ENCODE measurements around the gene SNRPA1.
A peak's percentile ranks its signal among the peaks of the same experiment; 100 is the strongest.

Gene SNRPA1

DNA sequence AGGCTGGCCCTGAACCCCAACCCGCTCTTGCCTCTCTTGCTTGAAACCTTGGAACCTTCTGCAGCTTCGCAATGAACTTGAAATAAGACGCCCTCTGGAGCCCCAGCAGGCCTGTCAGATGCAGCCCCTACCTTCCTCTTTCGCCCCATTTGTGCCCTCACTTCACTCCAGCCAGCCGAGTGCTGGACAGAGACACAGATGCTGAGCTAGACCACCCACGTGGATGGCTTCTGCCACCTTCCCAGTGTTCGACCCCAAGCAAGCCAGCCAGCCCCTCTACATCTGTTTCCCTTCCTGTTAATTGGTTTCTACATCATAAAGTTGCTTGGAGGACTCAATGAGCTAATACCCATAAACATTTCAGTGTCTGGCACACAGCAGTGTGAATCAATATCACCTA is 23.8 kb upstream of the SNRPA1 start:
- peak; percentile 51 for DNase-seq

DNA sequence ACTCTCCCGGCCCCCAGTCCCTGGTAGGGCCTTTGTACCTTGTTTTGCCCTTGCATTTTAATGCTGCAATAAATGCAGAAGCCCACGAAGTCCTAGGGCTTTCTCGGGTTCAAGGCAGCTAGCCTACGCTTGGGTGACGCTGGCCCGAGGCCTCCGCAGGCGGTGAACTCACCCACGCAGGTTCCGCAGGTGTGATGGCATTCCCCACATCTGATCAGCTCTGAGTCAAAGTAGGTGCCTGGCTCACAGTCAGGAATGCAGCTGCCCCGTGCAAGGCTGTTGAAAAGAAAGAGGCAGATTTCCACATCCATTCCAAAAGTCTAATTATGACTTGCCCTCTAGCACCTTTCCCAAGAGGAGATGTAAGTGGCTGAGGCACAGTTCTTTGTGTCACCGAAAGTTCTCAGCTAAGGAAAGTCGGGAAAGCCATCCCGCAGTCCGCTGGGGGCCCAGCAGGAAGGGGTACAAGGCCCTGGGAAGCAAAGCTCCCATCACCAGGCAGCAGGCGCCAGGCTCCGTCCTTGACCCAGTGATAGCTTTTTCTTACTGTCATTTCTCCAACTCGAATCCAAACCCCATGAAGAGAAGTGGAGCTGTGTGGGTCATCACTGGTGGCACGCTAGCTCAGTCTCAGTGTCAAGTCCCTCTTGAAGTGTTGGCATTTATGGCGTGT is 23.2 kb upstream of the SNRPA1 start:
- peak; percentile 56 for DNase-seq

DNA sequence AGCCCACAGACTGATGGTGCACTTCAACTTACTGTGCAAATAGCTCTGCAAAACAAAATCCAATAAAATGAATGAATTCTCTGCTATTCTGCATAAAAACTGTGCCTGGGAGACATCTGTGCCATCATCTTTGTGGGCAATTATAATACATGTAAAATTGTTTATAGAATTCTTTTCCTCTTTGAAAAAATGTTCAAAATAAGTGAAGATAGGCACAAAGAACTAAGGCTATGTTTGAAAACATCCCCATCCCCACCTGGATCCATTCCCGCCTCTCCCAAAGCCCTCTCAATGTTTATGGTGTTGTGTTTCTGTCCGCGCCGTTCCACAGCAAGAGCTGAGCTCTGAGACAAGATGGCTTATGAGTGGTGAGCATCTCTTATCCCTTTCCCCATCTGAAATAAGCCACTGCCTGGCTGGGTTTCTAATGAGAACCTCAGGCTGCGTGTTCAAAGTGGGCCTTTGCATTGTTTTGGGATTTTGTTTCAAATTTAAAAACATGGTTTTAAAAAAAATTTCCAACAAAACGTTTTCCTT is 22.4 kb upstream of the SNRPA1 start:
- DNase-seq, result no peak

DNA sequence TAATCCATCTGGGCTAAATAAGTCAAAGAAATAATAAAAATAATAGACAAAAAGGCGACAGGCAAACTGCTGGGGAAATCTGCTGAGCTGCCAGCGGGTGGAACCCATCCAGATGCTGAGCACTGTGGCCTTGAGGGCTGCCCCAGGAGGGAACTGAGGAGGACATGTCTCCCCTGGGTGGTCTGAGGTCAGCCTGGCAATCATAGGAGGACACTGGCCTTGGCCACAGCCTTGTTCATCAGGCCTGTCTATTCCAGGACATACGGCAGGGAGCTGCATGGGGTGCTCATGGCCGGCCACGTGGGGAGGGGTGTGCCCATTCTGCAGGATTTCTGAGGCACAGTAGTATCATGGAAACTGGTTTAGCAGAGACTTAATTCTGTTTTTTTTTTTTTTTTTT is 21.5 kb upstream of the SNRPA1 start:
- DNase-seq, result no peak

DNA sequence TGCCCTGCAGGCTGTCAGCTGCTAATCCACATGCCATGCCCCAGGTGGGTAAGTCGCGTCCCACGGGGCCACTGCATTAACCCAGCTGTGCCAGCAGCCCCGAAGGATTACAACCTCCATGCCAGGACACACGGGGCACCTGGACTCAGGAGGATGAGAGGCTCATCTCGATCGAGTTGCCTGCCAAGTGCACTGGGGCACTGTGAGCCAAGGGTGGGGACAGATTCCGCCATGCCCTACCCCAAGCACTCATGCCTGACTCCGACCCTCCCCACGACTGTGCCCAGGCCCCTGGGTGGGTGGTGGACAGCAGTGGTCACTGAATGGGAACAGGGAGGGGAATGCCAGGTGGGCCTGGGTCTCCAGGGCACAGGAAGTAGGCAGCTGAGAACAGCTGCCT is 20.7 kb upstream of the SNRPA1 start:
- peak; percentile 36 for DNase-seq

DNA sequence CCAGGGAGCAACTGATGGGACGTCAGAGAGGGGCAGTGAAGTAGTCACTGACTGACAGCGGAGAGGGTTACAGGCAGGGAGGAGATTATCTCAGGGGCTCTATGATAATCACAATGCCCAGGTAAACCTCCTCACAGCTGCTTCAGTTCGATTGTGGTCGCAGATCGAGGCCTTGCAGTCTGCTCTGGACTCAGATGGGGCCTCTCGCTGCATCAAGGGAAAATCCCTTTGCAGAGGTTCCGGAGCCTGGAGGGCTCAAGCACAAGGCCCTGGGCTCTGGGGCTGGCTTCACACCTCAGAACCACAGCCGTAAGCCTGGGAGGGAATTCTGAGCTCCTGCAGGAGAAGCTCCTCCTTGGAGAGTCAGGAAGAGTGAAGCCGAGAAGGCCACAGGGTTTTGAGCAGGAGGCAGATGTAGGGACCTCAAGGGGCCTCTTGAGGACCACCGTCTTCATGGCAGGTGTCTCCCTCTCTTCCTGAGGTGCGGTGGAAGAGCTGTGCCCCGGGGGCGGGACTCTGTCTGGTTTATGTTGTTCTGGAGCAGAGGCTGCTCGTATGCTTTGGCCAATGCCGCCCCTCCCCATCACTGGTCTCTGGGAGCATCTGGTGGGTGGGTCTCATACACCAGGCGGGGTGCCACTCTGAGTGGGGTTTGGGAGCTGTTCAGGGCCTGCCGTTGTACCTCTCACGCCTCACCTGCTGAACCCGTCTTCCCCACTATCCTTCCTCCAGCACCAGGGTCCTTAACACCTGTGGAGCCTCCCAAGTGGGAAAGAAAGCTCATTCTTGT is 19.5 kb upstream of the SNRPA1 start:
- peak; percentile 49 for DNase-seq

DNA sequence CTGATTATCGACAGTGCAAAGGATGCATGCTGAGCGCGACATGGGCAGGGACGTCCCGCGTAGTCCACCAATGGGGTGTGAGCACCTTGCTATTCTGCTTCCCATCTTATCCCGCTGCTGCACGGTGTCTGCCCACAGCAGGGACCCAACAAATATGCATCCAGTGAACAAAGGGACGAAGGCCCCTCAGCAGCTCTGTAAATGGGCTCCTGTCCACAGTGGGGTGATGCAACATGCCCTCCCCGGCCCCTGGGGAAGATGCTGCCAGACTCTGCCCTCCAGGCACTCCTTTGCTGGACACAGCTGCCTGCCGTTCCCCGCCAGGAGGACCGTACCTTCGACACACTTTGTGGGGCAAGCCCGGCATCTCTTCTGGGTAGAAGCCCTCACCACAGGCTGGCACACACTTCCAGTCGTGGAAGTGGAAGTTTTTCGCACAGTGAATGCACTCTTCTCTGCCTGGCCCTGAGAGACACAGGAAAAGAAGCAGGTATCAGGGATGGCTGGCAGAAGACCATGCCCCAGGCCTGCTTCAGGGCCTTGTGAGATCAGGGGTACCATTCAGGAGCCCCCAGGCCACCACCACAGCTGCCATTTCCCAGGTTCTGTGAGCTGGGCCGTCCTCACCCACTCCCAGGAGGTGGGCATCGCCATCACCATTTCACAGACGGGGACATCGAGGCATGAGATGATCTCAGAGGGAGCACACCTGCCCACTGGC is 18.2 kb upstream of the SNRPA1 start:
- peak; percentile 43 for DNase-seq

DNA sequence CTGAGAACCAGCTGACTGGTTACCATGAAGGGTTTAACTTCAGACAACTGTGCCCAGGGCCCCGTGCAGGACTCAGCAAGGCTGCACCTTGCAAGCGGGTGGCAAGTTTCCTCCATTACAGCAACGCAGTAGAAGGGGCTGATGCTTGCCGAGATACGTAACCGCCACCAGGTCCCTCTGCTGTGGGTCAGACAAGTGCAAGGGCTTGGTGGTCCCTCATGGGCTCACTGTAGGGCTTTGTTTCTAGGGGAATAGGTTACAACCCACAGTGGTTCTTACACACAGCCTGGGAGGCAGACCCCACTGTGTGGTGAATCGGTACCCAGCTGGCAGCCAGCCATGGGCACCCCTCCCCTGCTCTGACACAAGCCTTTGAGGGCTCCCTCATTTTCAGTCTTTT is 15.5 kb upstream of the SNRPA1 start:
- DNase-seq, result peak; percentile 22

DNA sequence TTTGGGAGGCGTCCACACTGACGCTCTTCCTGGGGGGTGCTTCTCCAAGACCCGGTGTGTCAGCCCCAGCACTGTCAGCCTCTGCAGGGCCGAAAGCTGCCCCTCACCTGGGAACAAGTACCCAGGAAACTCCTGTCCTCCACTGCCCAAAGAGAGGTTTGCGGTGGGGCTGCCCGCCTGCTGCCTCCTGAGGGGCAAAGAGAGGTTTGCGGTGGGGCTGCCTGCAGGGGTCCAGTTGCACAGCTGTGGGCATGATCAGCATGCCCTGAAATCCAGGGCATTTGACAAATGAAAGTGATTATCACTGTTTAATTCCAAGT is 15.1 kb upstream of the SNRPA1 start:
- DNase-seq, result peak; percentile 32

DNA sequence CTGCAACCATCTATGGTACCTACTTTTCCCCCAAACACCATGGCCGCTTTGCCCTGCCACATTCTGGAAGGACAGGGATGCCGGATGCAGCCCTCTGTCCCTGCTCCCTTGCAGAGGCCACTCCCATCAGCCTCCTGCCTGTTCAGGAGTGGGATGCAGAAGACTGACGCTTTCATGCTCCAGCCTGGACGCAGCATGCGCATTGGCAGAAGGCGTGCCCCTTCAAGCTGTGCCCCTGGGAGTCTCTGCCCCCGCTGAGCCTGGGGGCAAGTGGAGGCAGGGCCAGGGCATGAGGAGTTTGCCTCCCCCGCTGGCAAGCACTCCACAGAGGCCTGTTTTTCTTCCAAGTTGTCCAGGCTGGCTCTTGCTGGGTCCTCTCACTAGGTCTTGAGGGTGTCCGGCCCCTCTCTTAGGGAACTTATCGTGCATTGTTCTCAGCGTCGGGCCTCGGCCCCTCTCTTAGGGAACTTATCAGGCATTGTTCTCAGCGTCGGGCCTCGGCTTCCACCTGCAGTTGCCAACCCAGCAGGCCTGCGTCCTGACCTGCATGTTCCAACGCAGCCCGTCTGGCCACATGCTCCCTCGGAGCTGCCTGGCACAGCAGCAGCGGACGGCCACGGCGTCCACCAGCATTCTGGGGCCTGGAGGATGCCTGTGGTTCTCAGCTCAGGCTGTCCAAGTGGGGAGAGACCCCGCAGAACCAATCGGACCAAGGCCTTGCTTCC is 14.6 kb upstream of the SNRPA1 start:
- peak; percentile 51 for DNase-seq

DNA sequence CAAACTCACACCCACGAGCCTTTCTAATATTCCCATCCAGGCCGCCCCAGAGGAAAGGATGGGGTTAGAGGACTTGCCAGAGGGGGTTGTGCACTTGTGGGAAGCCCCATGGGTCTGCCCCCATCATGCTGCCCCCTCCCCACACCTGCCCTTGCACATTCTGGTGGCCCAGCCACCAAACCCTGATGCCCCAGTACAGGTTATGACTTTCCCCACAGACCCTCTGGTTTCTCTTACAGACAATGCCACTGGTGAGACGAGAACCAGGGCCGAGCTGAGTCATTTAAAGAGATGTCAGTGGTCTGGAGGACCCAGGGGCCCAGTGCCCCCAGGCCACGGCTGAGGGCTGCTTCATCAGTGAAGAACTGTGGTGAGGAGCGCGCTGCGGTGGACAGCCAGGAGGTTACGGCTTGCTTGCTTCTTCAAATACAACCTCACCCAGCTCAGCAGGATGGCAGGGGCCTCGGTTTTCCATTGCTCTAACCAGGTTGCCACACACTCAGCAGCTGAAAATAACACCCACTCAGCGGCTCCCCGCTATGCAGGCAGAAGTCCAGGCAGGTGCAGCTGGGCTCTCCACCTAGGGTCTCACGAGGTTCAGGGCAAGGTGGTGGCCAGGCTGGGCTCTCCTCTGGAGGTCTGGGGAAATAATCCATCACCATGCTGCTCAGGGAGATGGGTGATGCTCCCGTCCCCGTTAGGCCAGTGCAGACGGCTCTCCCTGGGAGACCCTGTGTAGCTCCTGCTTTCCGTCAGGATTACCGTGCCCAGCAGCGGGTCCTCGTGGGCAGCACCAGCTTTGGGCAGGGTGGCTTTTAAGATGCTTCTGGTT is 13.8 kb upstream of the SNRPA1 start:
- peak; percentile 80 for DNase-seq

DNA sequence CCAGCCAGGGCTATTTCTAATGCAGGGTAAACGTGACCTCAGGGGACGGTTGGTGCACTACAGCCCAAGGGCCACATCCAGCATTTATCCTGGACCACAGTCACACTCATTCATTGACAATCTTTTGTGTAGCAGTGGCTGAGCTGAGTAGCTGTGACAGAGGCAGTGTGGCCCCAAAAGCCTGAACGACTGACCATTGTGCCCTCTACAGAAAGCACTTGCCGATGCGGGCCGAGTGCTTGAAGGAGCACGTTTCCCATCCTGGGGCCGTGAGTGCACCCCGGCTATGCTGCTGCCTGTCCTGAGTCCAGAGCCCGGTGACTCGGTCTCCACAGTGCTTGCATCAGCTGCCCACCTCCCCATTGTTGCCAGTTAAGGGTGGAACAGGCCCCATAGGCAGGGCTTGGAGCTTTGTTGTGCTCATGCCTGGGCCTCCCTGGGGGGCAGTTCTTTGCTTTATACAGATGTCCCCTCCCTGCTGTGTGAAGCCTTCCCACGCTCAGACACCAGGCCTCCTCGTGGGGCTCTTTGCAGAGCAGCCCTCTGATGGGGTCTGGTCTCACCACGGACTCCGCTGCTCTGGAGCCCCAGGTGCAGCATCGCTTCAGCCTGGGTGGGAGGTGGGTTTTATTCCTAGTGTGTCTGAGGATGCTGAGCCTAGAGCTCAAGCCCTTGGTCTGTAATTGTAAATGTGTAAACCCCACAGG is 13.0 kb upstream of the SNRPA1 start:
- DNase-seq, result peak; percentile 48

DNA sequence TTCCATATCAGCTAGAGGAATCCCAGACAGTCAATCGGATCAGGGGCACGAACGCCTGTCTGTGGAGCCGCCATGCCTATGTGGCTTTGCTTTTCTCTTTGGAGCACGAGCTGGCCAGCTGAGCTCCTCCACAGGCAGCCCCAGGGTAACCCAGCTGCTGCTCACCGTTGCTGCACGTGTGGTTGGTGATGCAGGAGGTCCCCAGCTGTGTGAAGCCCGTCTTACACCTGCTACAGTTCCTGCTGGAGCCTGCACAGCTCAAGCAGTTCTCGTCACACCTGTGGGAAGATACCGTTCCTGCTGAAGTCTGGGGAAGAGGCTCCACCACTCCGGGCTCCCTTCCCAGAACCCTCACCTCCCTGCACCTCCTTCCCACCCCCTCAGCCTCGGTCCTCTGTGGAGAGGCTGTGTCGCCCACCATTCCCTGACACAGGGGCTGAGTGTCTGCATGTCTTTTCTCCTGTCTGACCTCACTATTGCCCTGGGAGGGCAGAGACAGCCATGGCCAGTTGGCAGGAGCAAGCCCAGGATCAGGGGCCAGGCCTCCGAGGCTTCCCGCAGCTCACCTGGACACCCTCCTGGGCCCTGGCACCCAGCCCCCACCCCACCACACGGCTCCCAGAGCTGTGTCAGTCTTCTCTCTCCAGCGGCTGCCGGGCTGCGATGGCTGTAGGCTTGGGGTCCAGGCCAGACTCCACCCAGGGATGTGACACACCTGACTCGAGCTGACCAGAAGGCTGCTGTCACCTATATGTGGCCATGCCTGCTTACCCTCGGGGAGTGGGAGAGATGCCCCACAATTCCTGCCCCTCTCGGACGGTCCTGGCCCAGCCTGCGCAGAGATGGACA is 12.2 kb upstream of the SNRPA1 start:
- peak; percentile 51 for DNase-seq

DNA sequence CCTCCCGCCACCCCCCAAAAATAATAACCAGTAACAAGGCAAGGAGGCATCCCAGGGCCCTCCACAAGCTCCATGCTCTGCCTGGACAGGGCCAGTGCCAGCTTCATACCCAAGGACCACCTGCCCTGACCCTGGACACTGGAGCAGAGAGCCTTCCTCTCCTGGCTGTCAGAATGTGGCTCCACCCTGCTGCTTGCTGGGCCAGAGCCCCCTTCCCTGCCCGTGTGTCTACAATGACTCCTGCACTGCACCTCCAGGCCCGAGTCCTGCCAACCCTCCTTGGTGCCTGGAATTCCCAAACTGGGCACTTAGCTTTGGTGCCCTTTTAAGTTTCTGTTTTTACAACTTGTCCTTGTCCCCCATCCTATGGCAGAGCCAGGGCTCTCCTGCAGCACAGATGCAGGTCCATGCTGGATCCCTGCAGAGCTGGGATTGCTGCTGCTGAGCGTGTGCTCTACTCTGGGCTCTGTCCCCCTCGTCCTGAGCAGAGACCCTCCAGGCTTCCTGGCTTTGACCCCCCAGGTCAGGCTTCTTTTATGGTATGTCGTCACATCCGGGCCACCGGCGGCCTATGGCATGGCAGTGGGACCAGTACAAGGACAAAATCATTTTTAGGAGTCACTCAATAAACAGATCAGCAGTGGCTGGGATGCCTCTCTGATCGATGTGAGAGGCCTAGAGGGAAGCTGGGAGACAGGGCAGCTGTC is 11.4 kb upstream of the SNRPA1 start:
- peak; percentile 45 for DNase-seq

DNA sequence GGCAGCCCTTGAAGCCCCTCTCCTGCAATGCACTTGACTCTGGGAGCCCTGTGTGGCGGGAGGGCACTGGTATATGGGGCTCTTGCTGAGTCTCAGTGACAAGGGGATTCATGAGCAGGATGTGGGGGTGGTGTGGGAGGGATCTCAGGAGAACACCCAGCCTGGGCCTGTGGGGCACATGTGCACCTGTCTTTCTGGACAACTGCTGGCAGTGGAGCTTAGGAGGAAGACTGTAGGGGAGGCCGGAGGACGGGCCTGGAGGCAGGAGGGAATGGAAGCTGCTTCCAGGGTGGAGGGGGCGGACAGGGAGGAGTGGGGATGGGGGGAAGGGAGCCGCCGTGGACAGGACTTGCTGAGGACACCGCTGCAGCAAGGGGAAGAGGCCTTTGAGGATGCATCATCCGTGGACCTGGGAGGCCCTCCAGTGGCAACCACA is 10.8 kb upstream of the SNRPA1 start:
- peak; percentile 41 for DNase-seq

DNA sequence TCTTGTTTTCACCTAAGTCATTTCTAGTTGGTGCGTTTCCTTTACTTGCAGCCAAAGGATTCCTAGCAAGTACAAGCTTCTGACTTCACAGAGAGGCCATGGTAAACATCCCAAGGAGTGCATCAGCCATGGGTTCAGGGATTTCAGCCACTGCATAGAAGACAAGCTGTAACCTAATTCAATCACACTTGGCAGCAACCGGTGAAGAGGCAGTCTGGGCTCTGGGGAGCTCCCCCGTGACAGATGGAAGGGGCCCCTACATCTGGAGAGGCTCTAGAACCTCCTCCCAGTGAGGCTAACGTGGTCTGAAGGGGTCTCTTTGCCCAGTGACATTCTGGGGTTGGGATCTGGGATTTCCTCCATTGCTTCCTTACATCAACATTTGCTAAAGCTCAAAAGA is 8.4 kb upstream of the SNRPA1 start:
- peak; percentile 19 for DNase-seq

DNA sequence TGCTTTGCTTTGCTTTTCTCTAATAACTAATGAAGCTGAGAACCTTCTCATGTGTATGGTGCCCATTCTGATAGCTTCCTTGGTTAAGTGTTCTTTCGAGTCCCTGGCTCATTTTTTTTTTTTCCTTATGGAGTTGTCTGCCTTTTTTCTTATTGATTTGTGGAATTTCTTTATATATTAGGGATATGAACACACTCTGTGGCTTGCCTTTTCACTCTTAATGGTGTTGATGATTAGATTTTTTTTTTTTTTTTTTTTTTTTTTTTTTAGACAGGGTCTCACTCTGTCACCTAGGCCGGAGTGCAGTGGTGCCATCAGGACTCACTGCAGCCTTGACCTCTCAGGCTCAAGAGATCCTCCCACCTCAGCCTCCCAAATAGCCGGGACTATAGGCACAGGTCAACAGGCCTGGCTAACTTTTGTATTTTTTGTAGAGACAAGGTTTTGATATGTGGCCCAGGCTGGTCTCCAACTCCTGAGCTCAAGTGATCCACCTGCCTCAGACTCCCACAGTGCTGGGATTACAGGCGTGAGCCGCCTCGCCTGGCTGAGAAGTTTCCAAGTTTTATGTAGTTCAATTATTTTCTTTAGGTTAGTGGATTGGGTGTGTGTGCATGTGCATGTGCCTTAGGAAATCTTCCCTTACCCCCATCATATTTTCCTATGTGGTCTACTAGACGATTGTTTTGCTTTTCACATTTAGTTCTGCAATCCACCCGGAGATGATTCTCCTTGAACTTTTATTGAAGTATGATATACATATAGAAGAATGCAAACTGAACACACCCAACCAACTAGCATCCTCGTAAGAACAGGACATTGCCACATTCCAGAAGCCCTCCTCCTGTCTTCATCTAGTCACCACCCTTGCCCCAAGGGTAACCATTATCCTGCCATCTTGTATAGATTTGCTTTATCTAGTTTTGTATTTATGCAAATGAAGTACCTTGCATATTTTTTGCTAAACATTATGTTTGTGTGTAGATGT is 1.7 kb upstream of the SNRPA1 start:
- DNase-seq, result no peak

DNA sequence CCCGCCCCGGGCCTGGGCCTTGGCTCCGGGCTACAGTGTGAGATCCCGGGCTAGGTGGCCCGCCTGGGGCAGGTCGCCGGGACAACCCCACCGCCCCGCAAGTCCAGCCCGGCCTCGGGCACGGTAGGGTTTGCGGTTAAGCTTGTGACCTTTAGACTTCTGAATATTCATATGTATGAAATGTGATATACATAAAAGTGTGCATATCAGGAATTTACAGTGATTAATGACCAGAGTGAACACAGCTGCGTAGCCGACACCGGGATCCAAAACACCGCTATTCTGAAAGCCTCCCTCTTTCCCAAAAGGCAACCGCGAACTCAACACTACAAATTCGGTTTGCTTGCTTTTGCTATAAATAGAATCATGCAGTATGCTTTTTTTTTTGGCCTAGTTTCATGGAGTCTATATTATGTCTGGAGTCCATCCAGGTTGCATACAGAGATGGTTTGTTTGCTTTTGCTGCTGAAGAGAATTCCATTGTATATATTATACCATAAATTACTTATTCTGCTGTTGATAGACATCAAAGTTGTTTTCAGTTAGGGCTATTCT is 636 bp upstream of the SNRPA1 start:
- DNase-seq, result no peak

Measured in islet precursor cell (in vitro differentiated cells).